A549 treated with AZD9567 at 1 μM for 4 hours (cell line): ENCODE data around the gene HIKESHI. TPM values are rescaled to one million over a fixed set of nuclear protein-coding genes. Genes with fewer than 3 reads are reported as not detected.

ENCODE experiments used
- total RNA-seq: library from RNA; stranded (reverse); fragments of 200-300 nt; extraction: Qiagen RNA extraction; gene quantifications from 5 replicates; pipeline ENCODE4 v1.2.3, GENCODE V29; 2022; ENCODE audit not compliant: insufficient read depth

The HIKESHI gene, protein sequence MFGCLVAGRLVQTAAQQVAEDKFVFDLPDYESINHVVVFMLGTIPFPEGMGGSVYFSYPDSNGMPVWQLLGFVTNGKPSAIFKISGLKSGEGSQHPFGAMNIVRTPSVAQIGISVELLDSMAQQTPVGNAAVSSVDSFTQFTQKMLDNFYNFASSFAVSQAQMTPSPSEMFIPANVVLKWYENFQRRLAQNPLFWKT
- total RNA-seq = 36.0 to 40.4 TPM (median 37.7 TPM) in 5 replicates

DNA sequence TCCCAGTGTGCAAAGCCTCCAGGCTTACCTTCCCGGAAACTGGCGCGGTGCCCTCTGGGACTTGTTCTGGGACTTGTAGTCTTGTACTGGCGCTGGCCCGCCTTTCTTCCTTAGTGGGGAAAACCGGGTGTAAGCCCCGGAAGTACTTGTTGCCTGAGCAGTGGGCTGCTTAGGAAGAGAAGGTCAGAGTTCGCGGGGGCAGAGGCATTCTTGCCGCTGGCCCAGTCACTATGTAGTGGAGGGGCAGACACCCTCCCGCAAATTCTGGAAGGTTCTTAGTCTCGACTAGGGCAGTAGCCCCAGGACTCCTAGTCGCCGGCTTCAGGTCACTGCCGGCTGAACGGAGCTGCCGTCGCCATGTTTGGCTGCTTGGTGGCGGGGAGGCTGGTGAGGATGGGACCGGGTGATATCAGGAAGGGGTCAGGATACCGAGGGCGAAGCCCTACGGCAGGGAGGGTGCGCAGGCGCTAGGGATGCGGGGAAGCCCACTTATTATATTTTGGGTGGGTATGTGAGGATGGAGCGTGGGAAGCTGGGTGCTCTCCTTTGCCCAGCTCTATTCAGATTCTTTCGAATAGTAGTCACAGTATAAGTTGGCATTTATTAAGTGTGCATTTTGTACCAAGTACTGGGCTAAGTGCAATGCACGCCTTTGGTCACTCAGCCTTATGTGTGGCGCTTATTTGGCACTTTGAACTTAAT lies at the start of gene HIKESHI:
Gene HIKESHI, plus strand, starts transcription at position 149 of the 702 bp plus-strand sequence. Its CDS starts 209 bp downstream, at position 358.

DNA sequence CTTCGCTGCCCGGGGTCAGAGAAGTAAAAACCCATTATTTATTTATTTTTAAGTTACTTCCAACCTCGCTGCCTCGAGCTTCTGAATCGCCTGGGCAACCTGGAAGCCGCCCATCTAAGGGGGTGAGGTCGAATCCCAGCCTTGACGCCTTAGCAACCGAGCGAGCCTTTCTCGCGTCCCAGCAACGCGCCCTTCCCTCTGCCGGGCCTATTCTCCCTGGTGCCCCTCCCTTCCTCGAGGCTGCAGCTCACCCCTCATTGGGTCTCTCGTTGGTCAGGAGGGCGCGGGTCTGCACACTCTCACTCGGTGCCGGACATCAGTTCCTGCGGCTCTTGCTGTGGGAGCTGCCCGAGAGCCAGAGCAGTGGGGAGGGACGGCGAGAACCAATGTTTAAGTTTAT lies 72.5 kb downstream of the HIKESHI start, which contains the start of gene CCDC81:
Gene CCDC81, plus strand, starts transcription at position 302 of the 400 bp plus-strand sequence. CDS start 277 bp downstream, outside the sequence.

Other genes with a start within 250 kb of the HIKESHI start
- 65.3 to 96.2 TPM (median 73.9 TPM) in 5 replicates for gene PICALM, start 233.2 kb upstream of the HIKESHI start, total RNA-seq
- gene EED, start 57.5 kb upstream of the HIKESHI start, total RNA-seq = 24.9 to 31.5 TPM (median 26.9 TPM) in 5 replicates
- gene CCDC81, start 72.6 kb downstream of the HIKESHI start, total RNA-seq = 0.19 to 0.36 TPM (median 0.23 TPM) in 4 of 5 replicates, not detected in the other